Panc1 (cell line): ENCODE results near the gene TM9SF3. TPM values are rescaled to one million over a fixed set of nuclear protein-coding genes. Genes with fewer than 3 reads are reported as not detected.

Source experiments
- ATAC-seq: fragments of 200-7000 bp; cut with Tn5 transposase; 2 replicates; pipeline ENCODE4 v1.9.1; 2020; ENCODE audit warnings: mild to moderate bottlenecking, moderate library complexity
- BruUV-seq: library from RNA; stranded (reverse); fragments of 400-500 nt; replicated peaks from 2 replicates; lab custom pipeline; 2021; lab: Mats Ljungman, UMichigan
- CTCF ChIA-PET: fragments of 300-600 bp; sonication (Branson Sonifier 250); formaldehyde crosslinking; loops from one replicate; lab custom pipeline; 2022; ENCODE audit warnings: antibody characterized with exemption; lab: Charles Lee
- POLR2A ChIA-PET: fragments of 300-600 bp; sonication (Branson Sonifier 250); formaldehyde crosslinking; loops from one replicate; lab custom pipeline; 2022; ENCODE audit warnings: antibody characterized with exemption; lab: Charles Lee
- DNase-seq: peaks from one replicate; pipeline ENCODE4 v3.0.0-alpha.2; 2010; ENCODE audit warnings: low read depth, low spot score
- H3K27ac ChIP-seq: 2 replicates; pipeline ENCODE4 v1.5.1; 2011; ENCODE audit warnings: mild to moderate bottlenecking, low read length, inconsistent platforms
- H3K27me3 ChIP-seq: fragments of 200-500 bp; sonication (Bioruptor generic); 2 replicates; pipeline ENCODE4 v1.6.0; 2014; ENCODE audit warnings: low read length, inconsistent platforms; ENCODE audit not compliant: control insufficient read depth, insufficient read depth
- H3K36me3 ChIP-seq: fragments of 200-500 bp; sonication (Bioruptor generic); 2 replicates; pipeline ENCODE4 v1.5.1; 2014; ENCODE audit warnings: inconsistent platforms, mild to moderate bottlenecking, low read length, moderate library complexity; ENCODE audit not compliant: control insufficient read depth, insufficient read depth
- H3K4me1 ChIP-seq: 2 replicates; pipeline ENCODE4 v1.5.1; 2011; ENCODE audit warnings: inconsistent platforms, mild to moderate bottlenecking, low read length, moderate library complexity; ENCODE audit not compliant: control insufficient read depth, insufficient read depth
- H3K4me3 ChIP-seq, 2 experiments: 2 replicates each; pipeline ENCODE4 v1.5.1; 2011 to 2012; ENCODE audit warnings: low read depth in 2 of 2, low read length in 2 of 2, mild to moderate bottlenecking in 2 of 2, inconsistent platforms in 1 of 2, moderate library complexity in 1 of 2
- H3K9me3 ChIP-seq: fragments of 200-500 bp; sonication (Bioruptor generic); 2 replicates; pipeline ENCODE4 v1.5.1; 2014; ENCODE audit warnings: low read depth, mild to moderate bottlenecking, inconsistent platforms, low read length, moderate library complexity; ENCODE audit not compliant: control insufficient read depth, insufficient read depth
- POLR2AphosphoS5 ChIP-seq: IDR thresholded peaks from 2 replicates; pipeline ENCODE4 v1.6.1; 2012; ENCODE audit warnings: mild to moderate bottlenecking, low read depth, low read length, moderate library complexity
- SIN3A ChIP-seq: IDR thresholded peaks from 2 replicates; pipeline ENCODE4 v1.6.1; 2012; ENCODE audit warnings: low read depth, mild to moderate bottlenecking, low read length, moderate library complexity, borderline replicate concordance; ENCODE audit not compliant: insufficient read depth
- TCF7L2 ChIP-seq: IDR thresholded peaks from 2 replicates; pipeline ENCODE4 v1.6.1; 2011; ENCODE audit warnings: mild to moderate bottlenecking, low read depth, low read length, inconsistent platforms
- in situ Hi-C: cut with HindIII; loops from 2 replicates; pipeline ENCODE4 v1.10.0; 2016; ENCODE audit warnings: low sequenced_read_pairs, low pct_unique_long_range_greater_than_20kb
- intact Hi-C: fragments of 100-400 bp; cut with micrococcal nuclease; formaldehyde crosslinking; loops from one replicate; pipeline ENCODE4 v1.10.0; 2022; ENCODE audit not compliant: unreplicated experiment
- total RNA-seq: library from RNA; stranded (reverse); gene quantifications from one replicate; pipeline ENCODE4 v1.2.1, GENCODE V29; 2021; ENCODE audit not compliant: unreplicated experiment
- TF ChIP-seq, protein P1 (sequence below), 2 experiments: IDR thresholded peaks; 2 replicates each; pipeline ENCODE4 v1.6.1; 2011 to 2012; ENCODE audit warnings: low read depth in 2 of 2, control low read depth in 1 of 2, low read length in 1 of 2, mild to moderate bottlenecking in 1 of 2, moderate library complexity in 1 of 2; ENCODE audit not compliant: insufficient read depth in 1 of 2
- TF ChIP-seq, protein P2 (sequence below): fragments of 450-650 bp; IDR thresholded peaks from 2 replicates; pipeline ENCODE4 v1.5.1; 2017; ENCODE audit warnings: mild to moderate bottlenecking

The TM9SF3 gene
- total RNA-seq, 1 experiment from 2014 or later: 179 TPM

DNA sequence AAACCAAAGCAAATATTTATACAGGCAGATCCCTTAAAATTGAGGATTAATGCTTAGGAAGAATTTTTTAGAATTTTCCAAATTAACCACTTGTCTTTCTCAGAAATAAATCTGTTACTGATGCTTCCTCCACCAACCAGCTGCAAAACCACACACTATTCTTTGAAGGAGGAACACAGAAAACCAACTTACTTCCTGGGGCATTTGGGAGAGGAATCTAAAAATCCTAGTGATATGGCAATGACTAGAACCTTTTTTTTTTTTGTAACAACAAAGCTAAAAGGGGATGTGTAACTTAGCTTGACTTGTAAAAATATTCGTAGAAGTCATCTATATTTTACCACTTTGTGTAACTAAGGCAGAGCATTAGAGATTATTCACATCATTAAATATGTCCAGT, 5.1 kb upstream of the TM9SF3 start:
- ChIA-PET CTCF (no interaction called here), POLR2A (no interaction called here)
- no peak for TF ChIP-seq SIN3A
- no peak for TF ChIP-seq TCF7L2
- TF ChIP-seq POLR2AphosphoS5: no peak
- TF ChIP-seq, protein P1, sequence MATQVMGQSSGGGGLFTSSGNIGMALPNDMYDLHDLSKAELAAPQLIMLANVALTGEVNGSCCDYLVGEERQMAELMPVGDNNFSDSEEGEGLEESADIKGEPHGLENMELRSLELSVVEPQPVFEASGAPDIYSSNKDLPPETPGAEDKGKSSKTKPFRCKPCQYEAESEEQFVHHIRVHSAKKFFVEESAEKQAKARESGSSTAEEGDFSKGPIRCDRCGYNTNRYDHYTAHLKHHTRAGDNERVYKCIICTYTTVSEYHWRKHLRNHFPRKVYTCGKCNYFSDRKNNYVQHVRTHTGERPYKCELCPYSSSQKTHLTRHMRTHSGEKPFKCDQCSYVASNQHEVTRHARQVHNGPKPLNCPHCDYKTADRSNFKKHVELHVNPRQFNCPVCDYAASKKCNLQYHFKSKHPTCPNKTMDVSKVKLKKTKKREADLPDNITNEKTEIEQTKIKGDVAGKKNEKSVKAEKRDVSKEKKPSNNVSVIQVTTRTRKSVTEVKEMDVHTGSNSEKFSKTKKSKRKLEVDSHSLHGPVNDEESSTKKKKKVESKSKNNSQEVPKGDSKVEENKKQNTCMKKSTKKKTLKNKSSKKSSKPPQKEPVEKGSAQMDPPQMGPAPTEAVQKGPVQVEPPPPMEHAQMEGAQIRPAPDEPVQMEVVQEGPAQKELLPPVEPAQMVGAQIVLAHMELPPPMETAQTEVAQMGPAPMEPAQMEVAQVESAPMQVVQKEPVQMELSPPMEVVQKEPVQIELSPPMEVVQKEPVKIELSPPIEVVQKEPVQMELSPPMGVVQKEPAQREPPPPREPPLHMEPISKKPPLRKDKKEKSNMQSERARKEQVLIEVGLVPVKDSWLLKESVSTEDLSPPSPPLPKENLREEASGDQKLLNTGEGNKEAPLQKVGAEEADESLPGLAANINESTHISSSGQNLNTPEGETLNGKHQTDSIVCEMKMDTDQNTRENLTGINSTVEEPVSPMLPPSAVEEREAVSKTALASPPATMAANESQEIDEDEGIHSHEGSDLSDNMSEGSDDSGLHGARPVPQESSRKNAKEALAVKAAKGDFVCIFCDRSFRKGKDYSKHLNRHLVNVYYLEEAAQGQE (IDR thresholded peaks at IDR 0.05; ENCODE audit: insufficient read depth in 1 of 2, low read depth in 2 of 2, low read length in 1 of 2): no peak
- TF ChIP-seq, protein P2, sequence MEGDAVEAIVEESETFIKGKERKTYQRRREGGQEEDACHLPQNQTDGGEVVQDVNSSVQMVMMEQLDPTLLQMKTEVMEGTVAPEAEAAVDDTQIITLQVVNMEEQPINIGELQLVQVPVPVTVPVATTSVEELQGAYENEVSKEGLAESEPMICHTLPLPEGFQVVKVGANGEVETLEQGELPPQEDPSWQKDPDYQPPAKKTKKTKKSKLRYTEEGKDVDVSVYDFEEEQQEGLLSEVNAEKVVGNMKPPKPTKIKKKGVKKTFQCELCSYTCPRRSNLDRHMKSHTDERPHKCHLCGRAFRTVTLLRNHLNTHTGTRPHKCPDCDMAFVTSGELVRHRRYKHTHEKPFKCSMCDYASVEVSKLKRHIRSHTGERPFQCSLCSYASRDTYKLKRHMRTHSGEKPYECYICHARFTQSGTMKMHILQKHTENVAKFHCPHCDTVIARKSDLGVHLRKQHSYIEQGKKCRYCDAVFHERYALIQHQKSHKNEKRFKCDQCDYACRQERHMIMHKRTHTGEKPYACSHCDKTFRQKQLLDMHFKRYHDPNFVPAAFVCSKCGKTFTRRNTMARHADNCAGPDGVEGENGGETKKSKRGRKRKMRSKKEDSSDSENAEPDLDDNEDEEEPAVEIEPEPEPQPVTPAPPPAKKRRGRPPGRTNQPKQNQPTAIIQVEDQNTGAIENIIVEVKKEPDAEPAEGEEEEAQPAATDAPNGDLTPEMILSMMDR: no peak
- H3K36me3 ChIP-seq: no peaks in the 10 kb centered on the region
- no peak for ATAC-seq
- in situ Hi-C loops (no loop called here), intact Hi-C loops (no loop called here)
- H3K4me3 ChIP-seq: no peak overlapping the region
- peaks cover 8% of the 10 kb centered on the region for H3K4me1 ChIP-seq
- H3K9me3 ChIP-seq: peaks cover 13% of the 10 kb centered on the region; the same call in 1 of the 2 replicates
- BruUV-seq: no TSS peak
- no peaks in the 10 kb centered on the region for H3K27me3 ChIP-seq
- H3K27ac ChIP-seq: no peak overlapping the region
- no peak for DNase-seq

DNA sequence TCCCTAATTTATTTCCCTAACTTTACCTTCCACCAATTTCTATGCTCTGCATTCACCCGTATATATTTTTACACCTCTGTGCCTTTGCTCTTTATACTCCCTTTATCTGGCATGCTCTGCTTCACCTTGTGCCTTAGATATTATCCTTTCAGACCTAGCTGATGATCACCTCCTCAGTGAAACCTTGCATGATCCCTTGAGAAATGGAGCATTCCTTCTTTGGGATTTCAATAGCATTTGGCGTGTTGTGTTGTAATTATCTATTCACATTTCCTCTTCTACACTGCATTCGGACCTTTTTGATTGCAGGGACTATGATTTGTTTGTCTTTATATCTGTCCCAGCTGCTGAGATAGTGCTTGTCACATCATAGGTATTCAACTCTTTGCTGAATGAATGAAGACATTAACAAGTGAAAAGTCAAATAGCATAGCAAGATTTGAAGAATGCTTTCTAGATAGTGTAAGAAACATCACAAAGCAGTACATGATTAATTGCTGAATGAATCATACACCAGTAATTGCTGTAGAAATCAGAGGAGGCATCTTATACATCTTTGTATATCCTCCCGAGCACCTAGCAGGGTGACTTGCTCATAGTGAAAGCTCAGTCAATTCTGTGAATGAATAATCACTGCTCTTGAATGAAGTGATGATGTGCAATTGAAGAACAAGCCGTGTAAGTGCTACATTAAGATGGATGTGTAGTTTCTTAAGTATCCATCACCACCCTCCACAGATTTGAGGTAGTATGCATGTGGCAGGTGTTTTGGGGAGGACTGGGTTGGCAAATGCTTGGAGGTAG, 2.0 kb upstream of the TM9SF3 start:
- in situ Hi-C loops (no loop called here), intact Hi-C loops (no loop called here)
- no TSS peak for BruUV-seq
- Histone ChIP-seq H3K27me3 (no peaks in the 10 kb centered on the region), H3K4me3 (no peak overlapping the region), H3K27ac (no peak overlapping the region), H3K36me3 (peaks cover 9% of the 10 kb centered on the region), H3K4me1 (peaks cover 23% of the 10 kb centered on the region), H3K9me3 (peaks cover 9% of the 10 kb centered on the region; the same call in 1 of the 2 replicates)
- ChIA-PET POLR2A (no interaction called here), CTCF (no interaction called here)
- no peak for ATAC-seq
- no peak for TF ChIP-seq POLR2AphosphoS5
- TF ChIP-seq, protein P1 (IDR thresholded peaks at IDR 0.05; ENCODE audit: insufficient read depth in 1 of 2, low read depth in 2 of 2, low read length in 1 of 2): no peak
- no peak for TF ChIP-seq TCF7L2
- no peak for TF ChIP-seq SIN3A
- TF ChIP-seq, protein P2: no peak
- no peak for DNase-seq
